Thoracic aorta (tissue), 2 donors: ENCODE results near the gene ARMC9. TPM values are rescaled to one million over a fixed set of nuclear protein-coding genes. Genes with fewer than 3 reads are reported as not detected.
"Not testable (repeated sequence)": the region's sequence is repeated elsewhere in the genome, so short reads cannot be mapped to it uniquely, and the experiment has no call there.

Source experiments
- ATAC-seq: fragments of 150-250 bp; one replicate; pipeline ENCODE4 v1.8.0; 2017; ENCODE audit warnings: low read depth; ENCODE audit not compliant: insufficient number of reproducible peaks, low FRiP score
- DNase-seq: peaks from one replicate; pipeline ENCODE4 v3.0.0-alpha.2; 2020; ENCODE audit warnings: low spot score
- H3K27ac ChIP-seq, 2 donors: fragments of 200-600 bp; sonication (generic); 1 replicate in 1 of 2; 2 replicates in 1 of 2; pipeline ENCODE4 v1.5.1; 2016; ENCODE audit warnings: mild to moderate bottlenecking in 2 of 2, moderate library complexity in 2 of 2
- H3K27me3 ChIP-seq: fragments of 200-600 bp; sonication (generic); replicated peaks from 2 replicates; pipeline ENCODE4 v1.6.0; 2016; ENCODE audit warnings: mild to moderate bottlenecking; ENCODE audit not compliant: insufficient read depth
- H3K36me3 ChIP-seq: fragments of 200-600 bp; sonication (generic); one replicate; pipeline ENCODE4 v1.5.1; 2016
- H3K4me1 ChIP-seq, 2 donors: fragments of 200-600 bp; sonication (generic); 1 replicate in 1 of 2; 2 replicates in 1 of 2; pipeline versions ENCODE4 v1.5.1 to v1.6.0; 2016; ENCODE audit warnings: low read depth in 2 of 2, mild to moderate bottlenecking in 1 of 2; ENCODE audit not compliant: control insufficient read depth in 1 of 2
- H3K4me3 ChIP-seq: fragments of 200-600 bp; sonication (generic); 2 replicates; pipeline ENCODE4 v1.5.1; 2016; ENCODE audit warnings: mild to moderate bottlenecking
- H3K9me3 ChIP-seq: fragments of 200-600 bp; sonication (generic); 2 replicates; pipeline ENCODE4 v1.5.1; 2016
- total RNA-seq, 2 donors: library from RNA; depleted of rRNA; stranded (reverse); fragments of >200 nt; gene quantifications; one replicate each; pipeline versions ENCODE4 v1.1.0 to v1.2.3, GENCODE V29; 2016
- TF ChIP-seq, protein P1 (sequence below): fragments of 200-600 bp; sonication (generic); IDR thresholded peaks from one replicate; pipeline ENCODE4 v1.5.1; 2019; ENCODE audit warnings: antibody characterized with exemption

ARMC9 gene
- total RNA-seq, 2 donors from 2014 or later = 68.5 to 103 TPM

GRCh38 chr2:231190531-231191197 lies 7.8 kb upstream of the ARMC9 start:
- Histone ChIP-seq H3K4me1 (peaks cover 33 to 69% of the 10 kb centered on the region in 2 donors), H3K27me3 (no peaks in the 10 kb centered on the region), H3K9me3 (no peaks in the 10 kb centered on the region), H3K36me3 (no peaks in the 10 kb centered on the region), H3K27ac (peak overlapping the region; percentile 99 to 100), H3K4me3 (peak overlapping the region; percentile 69)
- ATAC-seq (peak; percentile 13), DNase-seq (no peak)
- TF ChIP-seq, protein P1, sequence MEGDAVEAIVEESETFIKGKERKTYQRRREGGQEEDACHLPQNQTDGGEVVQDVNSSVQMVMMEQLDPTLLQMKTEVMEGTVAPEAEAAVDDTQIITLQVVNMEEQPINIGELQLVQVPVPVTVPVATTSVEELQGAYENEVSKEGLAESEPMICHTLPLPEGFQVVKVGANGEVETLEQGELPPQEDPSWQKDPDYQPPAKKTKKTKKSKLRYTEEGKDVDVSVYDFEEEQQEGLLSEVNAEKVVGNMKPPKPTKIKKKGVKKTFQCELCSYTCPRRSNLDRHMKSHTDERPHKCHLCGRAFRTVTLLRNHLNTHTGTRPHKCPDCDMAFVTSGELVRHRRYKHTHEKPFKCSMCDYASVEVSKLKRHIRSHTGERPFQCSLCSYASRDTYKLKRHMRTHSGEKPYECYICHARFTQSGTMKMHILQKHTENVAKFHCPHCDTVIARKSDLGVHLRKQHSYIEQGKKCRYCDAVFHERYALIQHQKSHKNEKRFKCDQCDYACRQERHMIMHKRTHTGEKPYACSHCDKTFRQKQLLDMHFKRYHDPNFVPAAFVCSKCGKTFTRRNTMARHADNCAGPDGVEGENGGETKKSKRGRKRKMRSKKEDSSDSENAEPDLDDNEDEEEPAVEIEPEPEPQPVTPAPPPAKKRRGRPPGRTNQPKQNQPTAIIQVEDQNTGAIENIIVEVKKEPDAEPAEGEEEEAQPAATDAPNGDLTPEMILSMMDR = no peak

- TF ChIP-seq, protein P1 = peak; percentile 80
- Histone ChIP-seq H3K4me3 (no peak overlapping the region), H3K27ac (peak overlapping the region; percentile 99 to 100), H3K36me3 (no peaks in the 10 kb centered on the region), H3K4me1 (peaks cover 20 to 54% of the 10 kb centered on the region in 2 donors), H3K27me3 (no peaks in the 10 kb centered on the region), H3K9me3 (no peaks in the 10 kb centered on the region)
- ATAC-seq (no peak), DNase-seq (peak; percentile 71)
Observed at GRCh38 chr2:231191896-231192872, 6.2 kb upstream of the ARMC9 start.

GRCh38 chr2:231193216-231193615 lies 5.2 kb upstream of the ARMC9 start:
- Histone ChIP-seq H3K36me3 (no peaks in the 10 kb centered on the region), H3K27ac (peak overlapping the region; percentile 99 to 100), H3K4me1 (peaks cover 17 to 45% of the 10 kb centered on the region in 2 donors), H3K9me3 (no peaks in the 10 kb centered on the region), H3K4me3 (no peak overlapping the region), H3K27me3 (no peaks in the 10 kb centered on the region)
- DNase-seq (no peak), ATAC-seq (no peak)
- TF ChIP-seq, protein P1 = no peak

DNA sequence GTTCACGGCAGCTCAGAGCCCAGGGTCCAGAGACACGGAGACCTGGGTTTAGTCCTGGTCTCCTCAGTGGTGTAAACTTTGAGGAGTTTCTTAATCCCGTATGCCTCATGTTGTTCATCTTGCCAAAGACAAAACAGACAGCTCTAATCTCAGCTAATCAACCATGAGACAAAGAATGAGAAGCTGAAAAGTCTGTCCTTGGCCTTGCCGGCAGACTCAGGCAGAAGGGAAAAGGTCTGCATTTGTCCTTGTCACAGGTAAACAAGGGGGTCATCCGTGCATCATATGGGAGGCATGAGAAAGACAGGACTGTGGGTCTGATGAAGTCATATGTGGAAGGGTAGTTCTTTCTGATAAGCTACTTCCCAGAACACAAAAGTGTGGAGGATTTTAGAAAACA lies 1.8 kb upstream of the ARMC9 start:
- H3K27me3 ChIP-seq = no peaks in the 10 kb centered on the region
- H3K36me3 ChIP-seq = no peaks in the 10 kb centered on the region
- no peak overlapping the region for H3K27ac ChIP-seq
- H3K4me1 ChIP-seq = peaks cover 15 to 38% of the 10 kb centered on the region in 2 donors
- no peak for ATAC-seq
- no peak for DNase-seq
- no peaks in the 10 kb centered on the region for H3K9me3 ChIP-seq
- no peak overlapping the region for H3K4me3 ChIP-seq
- TF ChIP-seq, protein P1 = no peak

DNA sequence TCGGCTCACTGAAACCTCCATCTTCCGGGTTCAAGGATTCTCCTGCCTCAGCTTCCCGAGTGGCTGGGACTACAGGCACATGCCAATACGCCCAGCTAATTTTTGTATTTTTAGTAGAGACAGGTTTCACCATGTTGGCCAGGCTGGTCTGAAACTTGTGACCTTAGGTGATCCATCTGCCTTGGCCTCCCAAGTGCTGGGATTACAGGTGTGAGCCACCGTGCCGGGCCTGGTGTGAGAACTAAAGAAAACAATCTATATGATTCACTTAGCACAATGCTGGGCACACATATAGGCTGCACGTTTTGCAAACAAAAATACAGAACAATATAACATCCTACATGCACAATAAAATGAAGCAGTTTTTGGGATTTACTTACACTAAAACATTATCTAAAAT lies 1.2 kb upstream of the ARMC9 start:
- peaks cover 9 to 32% of the 10 kb centered on the region in 2 donors for H3K4me1 ChIP-seq
- H3K9me3 ChIP-seq, H3K27ac ChIP-seq, H3K4me3 ChIP-seq, DNase-seq, H3K36me3 ChIP-seq, H3K27me3 ChIP-seq, ATAC-seq: not testable (repeated sequence)
